Mesenchymal stem cell (in vitro differentiated cells and primary cell): Measurements from ENCODE around the gene MPI.

ENCODE experiments used
- DNase-seq: peaks from one replicate; pipeline ENCODE4 v3.0.0-alpha.2; 2013
- H2AFZ ChIP-seq: one replicate; pipeline ENCODE4 v1.6.1; 2013; ENCODE audit warnings: low read depth, mild to moderate bottlenecking, control low read depth, inconsistent platforms, low read length, moderate library complexity
- H2AK5ac ChIP-seq: 2 replicates; pipeline ENCODE4 v1.6.1; 2013; ENCODE audit warnings: low read length, moderate library complexity, mild to moderate bottlenecking, inconsistent platforms; ENCODE audit not compliant: severe bottlenecking
- H2BK120ac ChIP-seq: one replicate; pipeline ENCODE4 v1.6.1; 2013; ENCODE audit warnings: low read depth, mild to moderate bottlenecking, inconsistent platforms, low read length, moderate library complexity
- H2BK12ac ChIP-seq, 2 experiments: one replicate each; pipeline ENCODE4 v1.6.1; 2013; ENCODE audit warnings: inconsistent platforms in 2 of 2, low read length in 2 of 2, mild to moderate bottlenecking in 2 of 2, moderate library complexity in 2 of 2, control low read depth in 1 of 2
- H2BK15ac ChIP-seq: one replicate; pipeline ENCODE4 v1.6.1; 2013; ENCODE audit warnings: mild to moderate bottlenecking, low read depth, inconsistent platforms; ENCODE audit not compliant: poor library complexity, severe bottlenecking
- H2BK5ac ChIP-seq: 2 replicates; pipeline ENCODE4 v1.6.1; 2013; ENCODE audit warnings: low read depth, mild to moderate bottlenecking, low read length, control low read depth, inconsistent platforms; ENCODE audit not compliant: poor library complexity, severe bottlenecking
- H3K14ac ChIP-seq, 2 experiments: one replicate each; pipeline ENCODE4 v1.6.1; 2013; ENCODE audit warnings: inconsistent platforms in 2 of 2, low read length in 2 of 2, control low read depth in 1 of 2, mild to moderate bottlenecking in 1 of 2, moderate library complexity in 1 of 2
- H3K18ac ChIP-seq, 2 experiments: one replicate each; pipeline ENCODE4 v1.6.1; 2013; ENCODE audit warnings: inconsistent platforms in 2 of 2, low read length in 2 of 2, control low read depth in 1 of 2, low read depth in 1 of 2, mild to moderate bottlenecking in 1 of 2
- H3K23ac ChIP-seq, 2 experiments: one replicate each; pipeline ENCODE4 v1.6.1; 2013; ENCODE audit warnings: inconsistent platforms in 2 of 2, low read length in 2 of 2, mild to moderate bottlenecking in 2 of 2, moderate library complexity in 2 of 2, control low read depth in 1 of 2
- H3K27ac ChIP-seq: 2 replicates; pipeline ENCODE4 v1.5.1; 2013; ENCODE audit warnings: mild to moderate bottlenecking, moderate library complexity, low read length, control low read depth, inconsistent platforms; ENCODE audit not compliant: poor library complexity, severe bottlenecking
- H3K27me3 ChIP-seq, 2 experiments: 2 replicates each; pipeline versions ENCODE4 v1.6.1 to v1.7.0; 2013; ENCODE audit warnings: low read length in 2 of 2, mild to moderate bottlenecking in 2 of 2, moderate library complexity in 2 of 2, control low read depth in 1 of 2, inconsistent platforms in 1 of 2; ENCODE audit not compliant: control insufficient read depth in 1 of 2, insufficient read depth in 1 of 2
- H3K36me3 ChIP-seq, 2 experiments: 2 replicates each; pipeline versions ENCODE4 v1.6.1 to v1.7.0; 2013; ENCODE audit warnings: low read length in 2 of 2, control low read depth in 1 of 2, inconsistent platforms in 1 of 2, low read depth in 1 of 2, mild to moderate bottlenecking in 1 of 2; ENCODE audit not compliant: insufficient read depth in 2 of 2, control insufficient read depth in 1 of 2
- H3K4ac ChIP-seq, 2 experiments: one replicate each; pipeline ENCODE4 v1.6.1; 2013; ENCODE audit warnings: inconsistent platforms in 2 of 2, low read length in 2 of 2, mild to moderate bottlenecking in 2 of 2, moderate library complexity in 2 of 2, control low read depth in 1 of 2, low read depth in 1 of 2
- H3K4me1 ChIP-seq: 2 replicates; pipeline ENCODE4 v1.6.1; 2013; ENCODE audit warnings: low read depth, low read length, control low read depth; ENCODE audit not compliant: control insufficient read depth, insufficient read depth
- H3K4me2 ChIP-seq: 2 replicates; pipeline ENCODE4 v1.6.1; 2013; ENCODE audit warnings: low read length, mild to moderate bottlenecking, inconsistent platforms; ENCODE audit not compliant: poor library complexity, severe bottlenecking
- H3K4me3 ChIP-seq, 2 experiments: 2 replicates each; pipeline versions ENCODE4 v1.5.1 to v1.7.0; 2013; ENCODE audit warnings: low read length in 2 of 2, mild to moderate bottlenecking in 2 of 2, control low read depth in 1 of 2, low read depth in 1 of 2; ENCODE audit not compliant: insufficient read depth in 1 of 2
- H3K79me1 ChIP-seq: replicated peaks from 2 replicates; pipeline ENCODE4 v1.6.1; 2013; ENCODE audit warnings: mild to moderate bottlenecking, control low read depth, low read length, inconsistent platforms; ENCODE audit not compliant: poor library complexity, severe bottlenecking
- H3K9ac ChIP-seq: 2 replicates; pipeline ENCODE4 v1.7.0; 2013; ENCODE audit warnings: mild to moderate bottlenecking, low read length, moderate library complexity
- H3K9me3 ChIP-seq: 2 replicates; pipeline ENCODE4 v1.7.0; 2013; ENCODE audit warnings: mild to moderate bottlenecking, low read length; ENCODE audit not compliant: control insufficient read depth
- H4K8ac ChIP-seq: one replicate; pipeline ENCODE4 v1.6.1; 2013; ENCODE audit warnings: inconsistent platforms, mild to moderate bottlenecking, low read length, moderate library complexity
- H4K91ac ChIP-seq: one replicate; pipeline ENCODE4 v1.6.1; 2013; ENCODE audit warnings: mild to moderate bottlenecking, low read length, inconsistent platforms
- WGBS: methylation state at CpG from one replicate; pipeline ENCODE4 v1.1.7; 2013; ENCODE audit warnings: mixed read lengths; 5-methylcytosine and 5-hydroxymethylcytosine counted together

Gene MPI

GRCh38 chr15:74890665-74890960 is 771 bp downstream of the MPI start:
- H3K27ac ChIP-seq = no peak overlapping the region
- no peak for DNase-seq
- H2BK15ac ChIP-seq = no peak overlapping the region
- peaks cover 16% of the 10 kb centered on the region for H3K4me1 ChIP-seq
- no peak overlapping the region for H4K91ac ChIP-seq
- peak overlapping the region; percentile 71 for H3K4me2 ChIP-seq
- H2AK5ac ChIP-seq = no peak overlapping the region
- peak overlapping the region in 1 of 2 experiments; percentile 98 for H3K14ac ChIP-seq
- peaks cover 23% of the 10 kb centered on the region for H3K79me1 ChIP-seq
- peak overlapping the region; percentile 97 for H4K8ac ChIP-seq
- no peak overlapping the region for H2BK120ac ChIP-seq
- peaks cover 27 to 28% of the 10 kb centered on the region in 2 experiments for H3K36me3 ChIP-seq
- WGBS = 11% methylated on average over 1 of the region's 1 CpG
- no peak overlapping the region for H2BK12ac ChIP-seq
- peak overlapping the region; percentile 13 to 83 for H3K4ac ChIP-seq
- H3K18ac ChIP-seq = peak overlapping the region; percentile 92 to 95
- peak overlapping the region; percentile 95 to 100 for H3K4me3 ChIP-seq
- H3K27me3 ChIP-seq = no peaks in the 10 kb centered on the region
- H3K9ac ChIP-seq = peak overlapping the region; percentile 94
- H3K23ac ChIP-seq = peak overlapping the region in 1 of 2 experiments; percentile 46
- no peaks in the 10 kb centered on the region for H3K9me3 ChIP-seq
- peak overlapping the region; percentile 87 for H2AFZ ChIP-seq
- H2BK5ac ChIP-seq = no peak overlapping the region

- Histone ChIP-seq H3K18ac (no peak overlapping the region), H3K14ac (no peak overlapping the region), H2BK15ac (no peak overlapping the region), H2BK12ac (no peak overlapping the region), H2AK5ac (no peak overlapping the region), H2AFZ (no peak overlapping the region), H2BK5ac (peak overlapping the region; percentile 61), H3K9ac (no peak overlapping the region), H4K8ac (no peak overlapping the region), H3K79me1 (peaks cover 23% of the 10 kb centered on the region), H3K4me2 (no peak overlapping the region), H3K4ac (no peak overlapping the region), H3K9me3 (no peaks in the 10 kb centered on the region), H2BK120ac (no peak overlapping the region), H4K91ac (no peak overlapping the region), H3K4me1 (peaks cover 15% of the 10 kb centered on the region), H3K36me3 (peaks cover 35% of the 10 kb centered on the region in 2 experiments), H3K27ac (no peak overlapping the region), H3K23ac (no peak overlapping the region), H3K4me3 (no peak overlapping the region), H3K27me3 (no peaks in the 10 kb centered on the region)
- 98% methylated on average over 3 of the region's 3 CpGs for WGBS
- DNase-seq = no peak
Observed at GRCh38 chr15:74891469-74891868, 1.6 kb downstream of the MPI start.

- Histone ChIP-seq H3K79me1 (peaks cover 23% of the 10 kb centered on the region), H3K4ac (no peak overlapping the region), H2AFZ (no peak overlapping the region), H3K14ac (no peak overlapping the region), H2BK15ac (no peak overlapping the region), H3K36me3 (peaks cover 43% of the 10 kb centered on the region in 2 experiments), H2AK5ac (no peak overlapping the region), H3K4me1 (peaks cover 15% of the 10 kb centered on the region), H2BK5ac (no peak overlapping the region), H2BK12ac (no peak overlapping the region), H3K9ac (no peak overlapping the region), H3K9me3 (no peaks in the 10 kb centered on the region), H3K23ac (peak overlapping the region in 1 of 2 experiments; percentile 9), H4K8ac (no peak overlapping the region), H4K91ac (no peak overlapping the region), H3K4me2 (no peak overlapping the region), H2BK120ac (no peak overlapping the region), H3K18ac (no peak overlapping the region), H3K4me3 (no peak overlapping the region), H3K27me3 (no peaks in the 10 kb centered on the region), H3K27ac (no peak overlapping the region)
- no peak for DNase-seq
- 100% methylated on average over 3 of the region's 3 CpGs for WGBS
Observed at GRCh38 chr15:74892313-74892712, 2.5 kb downstream of the MPI start.

- Histone ChIP-seq H2BK5ac (no peak overlapping the region), H3K23ac (no peak overlapping the region), H4K8ac (no peak overlapping the region), H3K27ac (no peak overlapping the region), H2AFZ (no peak overlapping the region), H3K79me1 (peaks cover 23% of the 10 kb centered on the region), H4K91ac (no peak overlapping the region), H3K14ac (no peak overlapping the region), H3K36me3 (peaks cover 46 to 49% of the 10 kb centered on the region in 2 experiments), H2BK120ac (no peak overlapping the region), H3K4ac (no peak overlapping the region), H3K18ac (no peak overlapping the region), H3K9ac (no peak overlapping the region), H3K27me3 (no peaks in the 10 kb centered on the region), H3K4me2 (no peak overlapping the region), H3K9me3 (no peaks in the 10 kb centered on the region), H2BK12ac (no peak overlapping the region), H3K4me1 (peaks cover 15% of the 10 kb centered on the region), H3K4me3 (no peak overlapping the region), H2BK15ac (no peak overlapping the region), H2AK5ac (no peak overlapping the region)
- WGBS = 100% methylated on average over 1 of the region's 2 CpGs
- DNase-seq = no peak
Observed at GRCh38 chr15:74892931-74893330, 3.1 kb downstream of the MPI start.
